ENCODE measurements around the gene TP53I13.

Gene TP53I13

GRCh38 chr17:29592850-29593551 is 24.5 kb downstream of the TP53I13 start, which contains the start of gene ANKRD13B:
Gene ANKRD13B, plus strand, starts transcription at chr17:29593132. Its CDS starts 490 bp downstream, at chr17:29593622.
- no peak for DNase-seq (ENCODE audit: low read depth in 3 of 3, low spot score in 1 of 3)

GRCh38 chr17:29593591-29594518 is 25.4 kb downstream of the TP53I13 start:
- no peak for DNase-seq (ENCODE audit: low read depth in 3 of 3, low spot score in 1 of 3)

- no peak for DNase-seq (ENCODE audit: low read depth in 3 of 3, low spot score in 1 of 3)
Measured at GRCh38 chr17:29594519-29595090, 26.1 kb downstream of the TP53I13 start.

GRCh38 chr17:29595107-29595942 is 26.8 kb downstream of the TP53I13 start:
- no peak for DNase-seq (ENCODE audit: low read depth in 3 of 3, low spot score in 1 of 3)

GRCh38 chr17:29595943-29596774 is 27.7 kb downstream of the TP53I13 start:
- no peak for DNase-seq (ENCODE audit: low read depth in 3 of 3, low spot score in 1 of 3)

GRCh38 chr17:29596811-29597210 is 28.3 kb downstream of the TP53I13 start:
- DNase-seq (ENCODE audit: low read depth in 3 of 3, low spot score in 1 of 3): no peak

- no peak for DNase-seq (ENCODE audit: low read depth in 3 of 3, low spot score in 1 of 3)
Measured at GRCh38 chr17:29597361-29598172, 29.1 kb downstream of the TP53I13 start.

DNA sequence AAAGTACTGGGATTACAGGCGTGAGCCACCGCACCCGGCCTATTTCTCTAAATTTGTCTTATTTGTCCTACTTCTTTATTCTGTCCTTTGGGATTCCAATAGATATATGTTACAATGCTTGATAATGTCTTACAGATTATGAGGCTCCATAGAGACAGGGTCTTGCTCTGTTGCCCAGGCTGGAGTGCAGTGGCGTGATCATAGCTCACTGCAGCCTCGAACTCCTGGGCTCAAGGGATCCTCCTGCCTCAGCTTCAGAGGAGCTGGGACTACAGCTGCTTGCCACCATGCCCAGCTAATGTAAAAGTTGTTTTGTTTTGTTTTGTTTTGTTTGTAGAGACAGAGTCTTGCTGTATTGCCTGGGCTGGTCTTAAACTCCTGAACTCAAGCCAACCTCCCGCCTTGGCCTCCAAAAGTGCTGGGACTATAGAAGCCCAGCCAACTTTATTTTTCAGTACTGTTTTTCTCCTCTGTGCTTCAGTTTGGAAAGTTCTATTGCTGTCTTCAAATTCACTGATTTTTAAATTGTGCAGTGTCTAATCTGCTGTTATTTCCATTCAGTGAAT is 34.7 kb downstream of the TP53I13 start:
- DNase-seq (ENCODE audit: low read depth in 3 of 3, low spot score in 1 of 3): no peak

DNA sequence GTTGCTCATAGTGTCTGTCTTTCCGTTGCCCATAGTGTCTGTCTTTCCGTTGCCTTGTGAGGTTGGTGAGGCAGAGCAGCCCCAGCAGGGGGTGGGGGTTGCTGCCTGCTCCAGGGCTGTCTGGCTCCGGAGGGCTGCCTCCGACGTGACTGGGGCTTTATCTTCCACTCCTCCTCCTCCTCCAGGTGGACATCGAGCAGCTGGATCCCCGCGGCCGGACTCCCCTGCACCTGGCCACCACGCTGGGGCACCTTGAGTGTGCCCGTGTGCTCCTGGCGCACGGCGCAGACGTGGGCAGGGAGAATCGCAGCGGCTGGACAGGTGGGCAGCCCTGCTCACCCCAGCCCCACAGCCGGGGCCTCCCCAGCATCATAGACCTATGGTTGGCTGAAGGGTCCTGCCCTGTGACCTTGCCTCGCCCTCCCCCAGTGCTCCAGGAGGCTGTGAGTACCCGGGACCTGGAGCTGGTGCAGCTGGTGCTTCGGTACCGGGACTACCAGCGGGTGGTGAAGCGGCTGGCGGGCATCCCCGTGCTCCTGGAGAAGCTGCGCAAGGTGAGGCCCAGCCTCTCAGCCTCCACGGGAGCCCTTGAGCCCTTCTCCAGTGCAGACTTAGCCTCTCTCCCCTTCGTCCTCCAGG is 39.2 kb downstream of the TP53I13 start:
- DNase-seq (ENCODE audit: low read depth in 3 of 3, low spot score in 1 of 3): no peak

DNA sequence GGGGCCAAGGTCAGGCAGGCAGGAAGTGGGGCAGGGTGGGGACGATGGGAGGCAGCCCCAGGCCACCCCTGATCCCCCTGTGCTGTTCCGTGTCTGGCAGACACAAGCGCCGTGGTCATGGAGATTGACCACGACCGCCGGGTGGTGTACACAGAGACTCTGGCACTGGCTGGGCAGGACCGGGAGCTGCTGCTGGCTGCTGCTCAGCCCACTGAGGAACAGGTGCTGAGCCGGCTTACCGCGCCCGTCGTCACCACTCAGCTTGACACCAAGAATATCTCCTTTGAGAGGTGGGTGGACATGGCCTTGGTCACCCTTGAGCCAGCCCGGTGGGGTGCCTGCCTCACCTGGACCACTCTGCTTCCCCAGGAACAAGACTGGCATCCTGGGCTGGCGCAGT is 40.5 kb downstream of the TP53I13 start:
- DNase-seq (ENCODE audit: low read depth in 3 of 3, low spot score in 1 of 3): no peak

- no peak for DNase-seq (ENCODE audit: low read depth in 3 of 3, low spot score in 1 of 3)
Measured at GRCh38 chr17:29610395-29610794, 41.9 kb downstream of the TP53I13 start.

GRCh38 chr17:29611351-29612093 is 43.0 kb downstream of the TP53I13 start:
- DNase-seq (ENCODE audit: low read depth in 3 of 3, low spot score in 1 of 3): no peak

- DNase-seq (ENCODE audit: low read depth in 3 of 3, low spot score in 1 of 3): no peak
Measured at GRCh38 chr17:29612094-29612403, 43.5 kb downstream of the TP53I13 start.

- no peak for DNase-seq (ENCODE audit: low read depth in 3 of 3, low spot score in 1 of 3)
Measured at GRCh38 chr17:29612404-29613280, 44.1 kb downstream of the TP53I13 start.

GRCh38 chr17:29613352-29613837 is 44.9 kb downstream of the TP53I13 start:
- DNase-seq (ENCODE audit: low read depth in 3 of 3, low spot score in 1 of 3): peak; percentile 75 to 96 (median 82)

GRCh38 chr17:29613856-29614255 is 45.4 kb downstream of the TP53I13 start:
- no peak for DNase-seq (ENCODE audit: low read depth in 3 of 3, low spot score in 1 of 3)

All from stimulated activated CD4-positive, alpha-beta T cell treated with anti-CD3 and anti-CD28 coated beads, TNF-alpha, amount 100 ng/mL, for 1 hour (primary cell).